Skeletal muscle tissue (tissue), 4 donors: ENCODE data around the gene CRIM1. TPM values are rescaled to one million over a fixed set of nuclear protein-coding genes. Genes with fewer than 3 reads are reported as not detected.

Experiments used
- H3K27ac ChIP-seq: one replicate; pipeline ENCODE4 v1.7.0; 2013; ENCODE audit warnings: mild to moderate bottlenecking, low read depth, low read length, inconsistent platforms
- H3K27me3 ChIP-seq, 3 donors: one replicate each; pipeline ENCODE4 v1.7.0; 2013; ENCODE audit warnings: low read length in 3 of 3; ENCODE audit not compliant: control insufficient read depth in 3 of 3, insufficient read depth in 3 of 3
- H3K36me3 ChIP-seq, 3 donors: one replicate each; pipeline ENCODE4 v1.7.0; 2013; ENCODE audit warnings: low read length in 3 of 3; ENCODE audit not compliant: control insufficient read depth in 3 of 3, insufficient read depth in 3 of 3
- H3K4me1 ChIP-seq, 3 donors: one replicate each; pipeline ENCODE4 v1.7.0; 2013; ENCODE audit warnings: low read length in 3 of 3, mild to moderate bottlenecking in 3 of 3; ENCODE audit not compliant: control insufficient read depth in 3 of 3, insufficient read depth in 3 of 3
- H3K4me3 ChIP-seq, 3 donors: one replicate each; pipeline ENCODE4 v1.7.0; 2013; ENCODE audit warnings: low read length in 3 of 3
- H3K9ac ChIP-seq, 3 donors: one replicate each; pipeline ENCODE4 v1.7.0; 2013; ENCODE audit warnings: low read length in 3 of 3, mild to moderate bottlenecking in 3 of 3, moderate library complexity in 2 of 3, low read depth in 1 of 3
- H3K9me3 ChIP-seq, 3 donors: one replicate each; pipeline ENCODE4 v1.7.0; 2013; ENCODE audit warnings: low read length in 3 of 3; ENCODE audit not compliant: control insufficient read depth in 3 of 3
- total RNA-seq: library from RNA; depleted of rRNA; stranded (reverse); fragments of >200 nt; gene quantifications from one replicate; pipeline ENCODE4 v1.2.3, GENCODE V29; 2014
- donor health status: Osteomylitis.

Gene CRIM1
- total RNA-seq, 1 donor from 2014 or later: 44.9 TPM

GRCh38 chr2:36569267-36569856 lies 213.8 kb downstream of the CRIM1 start:
- Histone ChIP-seq H3K27me3 (no peaks in the 10 kb centered on the region), H3K36me3 (peaks cover 7 to 39% (median 23%) of the 10 kb centered on the region in 3 donors), H3K9ac (peak overlapping the region in 1 of 3 donors; percentile 34), H3K4me3 (no peak overlapping the region), H3K27ac (peak overlapping the region; percentile 7), H3K9me3 (no peaks in the 10 kb centered on the region), H3K4me1 (peaks cover 9 to 36% (median 12%) of the 10 kb centered on the region in 3 donors)

DNA sequence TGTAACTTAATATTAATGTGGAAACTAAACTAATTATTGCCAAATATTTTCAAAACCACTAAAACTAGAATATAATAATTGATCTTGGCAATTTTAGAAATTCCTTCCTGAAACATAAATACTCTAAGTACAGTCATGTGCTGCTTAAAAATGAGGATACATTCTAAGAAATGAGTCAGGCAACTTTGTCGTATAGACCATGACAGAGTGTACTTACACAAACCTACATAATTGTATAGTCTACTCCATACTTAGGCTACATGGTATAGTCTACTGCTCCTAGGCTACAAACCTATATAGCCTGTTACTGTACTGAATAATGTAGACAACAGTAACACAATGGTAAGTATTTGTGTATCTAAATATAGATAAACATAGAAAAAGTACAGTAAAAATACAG lies 214.8 kb downstream of the CRIM1 start:
- Histone ChIP-seq H3K4me1 (peaks cover 5 to 25% (median 8%) of the 10 kb centered on the region in 3 donors), H3K27me3 (no peaks in the 10 kb centered on the region), H3K27ac (no peak overlapping the region), H3K4me3 (no peak overlapping the region), H3K9ac (no peak overlapping the region), H3K36me3 (peaks cover 0 to 32% (median 16%) of the 10 kb centered on the region in 3 donors), H3K9me3 (no peaks in the 10 kb centered on the region)

DNA sequence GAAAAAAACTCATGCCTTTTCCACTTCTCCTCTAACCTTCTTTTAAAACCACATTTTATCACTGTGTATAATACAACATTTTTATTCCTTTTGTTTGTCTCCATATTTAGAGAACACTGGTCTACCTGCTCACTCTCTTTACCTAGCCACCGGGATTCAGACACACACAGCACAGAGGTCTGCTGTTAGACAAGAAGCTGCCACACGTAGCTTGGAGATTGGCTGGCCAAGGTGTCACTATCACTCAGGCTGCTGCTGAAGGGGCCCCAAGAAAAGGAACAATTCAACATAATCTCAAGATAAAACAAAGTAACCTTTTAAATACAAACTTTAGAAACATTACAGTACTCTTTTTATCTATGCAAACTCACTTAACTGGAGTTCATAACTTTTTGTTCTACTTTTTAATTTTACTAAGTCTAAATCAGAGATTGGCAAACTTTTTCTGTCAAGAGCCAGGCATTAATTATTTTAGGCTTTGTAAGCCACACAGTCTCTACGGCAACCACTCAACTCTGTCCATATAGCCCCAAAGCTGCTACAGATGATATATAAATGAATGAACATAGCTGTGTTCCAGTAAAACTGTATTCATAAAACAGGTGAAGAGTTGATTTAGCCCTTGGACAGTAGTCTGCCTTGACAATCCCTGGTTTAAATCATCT lies 216.6 kb downstream of the CRIM1 start:
- Histone ChIP-seq H3K36me3 (peaks cover 0 to 18% (median 17%) of the 10 kb centered on the region in 3 donors), H3K27ac (no peak overlapping the region), H3K4me3 (no peak overlapping the region), H3K27me3 (no peaks in the 10 kb centered on the region), H3K4me1 (peaks cover 5 to 15% (median 6%) of the 10 kb centered on the region in 3 donors), H3K9ac (peak overlapping the region in 1 of 3 donors; percentile 0), H3K9me3 (no peaks in the 10 kb centered on the region)

DNA sequence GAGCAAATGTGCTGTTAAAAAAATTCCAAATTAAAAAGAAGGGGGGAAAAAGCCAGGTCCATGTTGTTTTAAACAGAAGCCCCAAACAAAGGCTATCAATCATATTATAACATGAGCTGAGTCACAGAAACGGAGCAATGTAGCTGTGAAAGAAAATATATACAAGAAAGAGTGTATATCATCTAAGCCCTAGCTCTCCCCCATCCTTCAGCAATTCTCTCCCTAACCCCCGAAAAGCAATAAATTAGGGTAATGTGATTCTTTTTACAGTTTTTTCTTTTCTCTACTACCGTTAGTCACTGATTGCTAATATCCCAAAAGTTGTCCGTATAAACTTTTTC lies 217.1 kb downstream of the CRIM1 start:
- Histone ChIP-seq H3K27me3 (no peaks in the 10 kb centered on the region), H3K9ac (no peak overlapping the region), H3K4me3 (no peak overlapping the region), H3K4me1 (peaks cover 5 to 20% (median 9%) of the 10 kb centered on the region in 3 donors), H3K9me3 (no peaks in the 10 kb centered on the region), H3K36me3 (peaks cover 0 to 22% (median 17%) of the 10 kb centered on the region in 3 donors), H3K27ac (no peak overlapping the region)

- no peaks in the 10 kb centered on the region for H3K27me3 ChIP-seq
- H3K27ac ChIP-seq: no peak overlapping the region
- peaks cover 0 to 27% (median 20%) of the 10 kb centered on the region in 3 donors for H3K36me3 ChIP-seq
- H3K9me3 ChIP-seq: no peaks in the 10 kb centered on the region
- no peak overlapping the region for H3K9ac ChIP-seq
- peaks cover 5 to 25% (median 12%) of the 10 kb centered on the region in 3 donors for H3K4me1 ChIP-seq
- H3K4me3 ChIP-seq: no peak overlapping the region
These were observed 217.6 kb downstream of the CRIM1 start for GRCh38 chr2:36573165-36573564.

DNA sequence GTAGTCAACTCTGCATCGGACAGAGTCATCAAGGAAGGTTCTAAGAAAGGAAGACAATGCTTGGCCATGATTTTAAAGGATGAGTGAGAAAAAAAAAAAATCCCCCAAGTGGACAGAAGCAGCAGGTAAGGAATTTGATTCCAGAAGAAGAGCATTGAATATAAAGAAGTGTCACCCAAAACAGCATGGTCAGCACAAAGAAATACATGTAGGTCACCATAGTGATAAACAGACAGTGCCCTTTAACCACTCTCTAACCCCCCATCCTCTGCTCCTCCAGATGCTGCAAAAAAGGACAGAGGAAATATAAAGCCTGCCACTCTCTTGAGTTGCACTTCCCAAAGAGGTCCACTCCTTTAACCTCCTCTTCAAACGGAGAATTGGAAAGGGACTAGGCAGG lies 219.0 kb downstream of the CRIM1 start:
- H3K27ac ChIP-seq: no peak overlapping the region

GRCh38 chr2:36577884-36578283 lies 222.3 kb downstream of the CRIM1 start:
- Histone ChIP-seq H3K27ac (peak overlapping the region; percentile 20), H3K9me3 (no peaks in the 10 kb centered on the region), H3K36me3 (peaks cover 4 to 51% (median 50%) of the 10 kb centered on the region in 3 donors), H3K4me1 (peaks cover 10 to 36% (median 15%) of the 10 kb centered on the region in 3 donors), H3K4me3 (no peak overlapping the region), H3K9ac (no peak overlapping the region), H3K27me3 (no peaks in the 10 kb centered on the region)

More for the DNA sequence above, 219.0 kb downstream of the CRIM1 start:
- Histone ChIP-seq H3K9ac (no peak overlapping the region), H3K36me3 (peaks cover 0 to 40% (median 34%) of the 10 kb centered on the region in 3 donors), H3K4me3 (no peak overlapping the region), H3K27me3 (no peaks in the 10 kb centered on the region), H3K9me3 (no peaks in the 10 kb centered on the region), H3K4me1 (peaks cover 1 to 28% (median 8%) of the 10 kb centered on the region in 3 donors)

GRCh38 chr2:36578343-36579296 lies 223.0 kb downstream of the CRIM1 start:
- Histone ChIP-seq H3K27me3 (no peaks in the 10 kb centered on the region), H3K9ac (no peak overlapping the region), H3K27ac (peak overlapping the region; percentile 20), H3K4me1 (peaks cover 10 to 37% (median 15%) of the 10 kb centered on the region in 3 donors), H3K36me3 (peaks cover 4 to 50% (median 45%) of the 10 kb centered on the region in 3 donors), H3K4me3 (no peak overlapping the region), H3K9me3 (no peaks in the 10 kb centered on the region)

GRCh38 chr2:36579297-36579664 lies 223.7 kb downstream of the CRIM1 start:
- H3K27me3 ChIP-seq: no peaks in the 10 kb centered on the region
- H3K4me1 ChIP-seq: peaks cover 13 to 43% (median 15%) of the 10 kb centered on the region in 3 donors
- no peak overlapping the region for H3K9ac ChIP-seq
- H3K4me3 ChIP-seq: no peak overlapping the region
- peak overlapping the region; percentile 13 for H3K27ac ChIP-seq
- peaks cover 4 to 49% (median 47%) of the 10 kb centered on the region in 3 donors for H3K36me3 ChIP-seq
- H3K9me3 ChIP-seq: no peaks in the 10 kb centered on the region
